GM18511 (cell line): ENCODE results near the gene SOWAHD.

Source experiments
- ATAC-seq: cut with Tn5 transposase; IDR thresholded peaks from one replicate; pipeline ENCODE4 v1.9.1; 2021; ENCODE audit warnings: mild to moderate bottlenecking, moderate library complexity; ENCODE audit not compliant: unreplicated experiment

Gene SOWAHD

DNA sequence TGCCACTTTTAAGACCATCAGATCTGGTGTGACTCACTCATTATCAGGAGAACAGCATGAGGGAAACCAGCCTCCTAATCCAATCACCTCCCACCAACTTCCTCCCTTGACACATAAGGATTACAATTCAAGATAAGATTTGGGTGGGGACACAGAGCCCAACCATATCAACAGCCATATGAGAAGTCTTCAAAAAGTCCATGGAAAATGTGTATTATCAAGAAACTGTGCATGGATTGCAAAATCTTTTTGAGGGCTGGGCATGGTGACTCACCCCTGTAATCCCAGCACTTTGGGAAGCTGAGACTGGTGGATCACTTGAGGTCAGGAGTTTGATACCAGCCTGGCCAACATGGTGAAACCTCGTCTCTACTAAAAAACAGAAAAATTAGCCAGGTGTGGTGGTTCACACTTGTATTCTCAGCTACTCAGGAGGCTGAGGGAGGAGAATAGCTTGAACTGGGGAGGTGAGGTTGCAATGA lies 50.8 kb downstream of the SOWAHD start:
- no peak for ATAC-seq
